Measurements from ENCODE around the gene MUC13. TPM values are rescaled to one million over a fixed set of nuclear protein-coding genes. Genes with fewer than 3 reads are reported as not detected.

Gene MUC13
- total and polyA plus RNA-seq, 9 of the 15 experiments (the other 6 are each of a cell fraction or from before 2014, with no cell fraction given): 0.09 TPM; not detected in 8

DNA sequence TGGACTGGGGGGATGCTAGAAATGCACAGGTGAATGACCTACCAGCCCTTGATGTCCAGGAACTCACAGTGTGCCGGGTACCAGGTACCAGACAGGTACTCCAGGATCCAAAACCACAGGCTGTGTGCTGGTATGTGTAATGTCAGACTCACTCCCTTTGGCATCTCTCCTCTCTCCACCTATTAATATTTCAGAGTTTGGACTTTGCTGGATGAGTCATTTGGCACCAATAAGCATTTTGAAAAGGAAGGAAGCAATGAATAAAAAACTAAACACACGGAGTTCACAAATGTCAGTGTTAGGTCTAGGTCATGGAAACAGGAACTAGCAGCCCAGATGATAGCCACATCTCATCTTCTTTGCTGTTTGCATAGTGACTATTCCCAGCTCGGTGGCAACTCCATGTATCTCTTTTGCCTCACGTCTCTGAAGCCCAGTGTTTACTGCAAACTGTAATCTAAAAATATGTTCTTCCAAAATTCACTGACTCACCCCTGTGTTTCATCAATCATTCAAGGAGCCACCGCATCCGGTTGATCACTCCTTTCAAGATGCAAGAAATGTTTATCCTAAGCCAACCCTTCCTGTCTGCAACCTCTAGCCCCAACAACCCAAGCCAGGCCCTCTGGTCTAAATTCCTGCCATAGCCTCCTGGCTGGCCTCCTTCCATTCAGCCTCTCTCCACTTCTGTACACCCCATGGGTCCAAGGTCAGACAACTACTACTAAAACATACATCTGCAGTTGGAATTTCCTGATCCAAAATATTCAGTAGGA is 55.8 kb downstream of the MUC13 start (continued):
- TF ChIP-seq, protein P1, sequence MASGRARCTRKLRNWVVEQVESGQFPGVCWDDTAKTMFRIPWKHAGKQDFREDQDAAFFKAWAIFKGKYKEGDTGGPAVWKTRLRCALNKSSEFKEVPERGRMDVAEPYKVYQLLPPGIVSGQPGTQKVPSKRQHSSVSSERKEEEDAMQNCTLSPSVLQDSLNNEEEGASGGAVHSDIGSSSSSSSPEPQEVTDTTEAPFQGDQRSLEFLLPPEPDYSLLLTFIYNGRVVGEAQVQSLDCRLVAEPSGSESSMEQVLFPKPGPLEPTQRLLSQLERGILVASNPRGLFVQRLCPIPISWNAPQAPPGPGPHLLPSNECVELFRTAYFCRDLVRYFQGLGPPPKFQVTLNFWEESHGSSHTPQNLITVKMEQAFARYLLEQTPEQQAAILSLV (tag; IDR thresholded peaks at IDR 0.05): no peak
- TF ChIP-seq BCOR (IDR thresholded peaks at IDR 0.05) (no peak), CHD1 (IDR thresholded peaks at IDR 0.05; ENCODE audit: low read length) (no peak), ZBTB8A (IDR thresholded peaks at IDR 0.05; ENCODE audit: partially characterized antibody) (no peak), TBP (optimal IDR thresholded peaks at IDR 0.05; ENCODE audit: low read depth, low read length) (no peak), ZNF263 (CRISPR knock-in tag; IDR thresholded peaks at IDR 0.05; ENCODE audit: borderline replicate concordance) (no peak), CAMTA2 (CRISPR knock-in tag; conservative IDR thresholded peaks at IDR 0.05) (no peak), ZNF316 (IDR thresholded peaks at IDR 0.05) (peak; percentile 78), RFX1 (IDR thresholded peaks at IDR 0.05) (peak; percentile 11; the same call in 1 of the 2 replicates), DACH1 (IDR thresholded peaks at IDR 0.05; ENCODE audit: partially characterized antibody) (no peak), MTA2 (IDR thresholded peaks at IDR 0.05; ENCODE audit: low read depth) (peak; percentile 22; the same call in 1 of the 2 replicates), NFE2L1 (tag; IDR thresholded peaks at IDR 0.05; ENCODE audit: borderline replicate concordance, low read depth) (no peak), EGR1 (conservative IDR thresholded peaks at IDR 0.05) (no peak), POLR3G (IDR thresholded peaks at IDR 0.05; ENCODE audit: extremely low read depth, insufficient read length, insufficient replicate concordance) (no peak), ZFP36 (IDR thresholded peaks at IDR 0.05; ENCODE audit: low read depth, low read length, partially characterized antibody) (peak; percentile 62)
- TF ChIP-seq, protein P2, sequence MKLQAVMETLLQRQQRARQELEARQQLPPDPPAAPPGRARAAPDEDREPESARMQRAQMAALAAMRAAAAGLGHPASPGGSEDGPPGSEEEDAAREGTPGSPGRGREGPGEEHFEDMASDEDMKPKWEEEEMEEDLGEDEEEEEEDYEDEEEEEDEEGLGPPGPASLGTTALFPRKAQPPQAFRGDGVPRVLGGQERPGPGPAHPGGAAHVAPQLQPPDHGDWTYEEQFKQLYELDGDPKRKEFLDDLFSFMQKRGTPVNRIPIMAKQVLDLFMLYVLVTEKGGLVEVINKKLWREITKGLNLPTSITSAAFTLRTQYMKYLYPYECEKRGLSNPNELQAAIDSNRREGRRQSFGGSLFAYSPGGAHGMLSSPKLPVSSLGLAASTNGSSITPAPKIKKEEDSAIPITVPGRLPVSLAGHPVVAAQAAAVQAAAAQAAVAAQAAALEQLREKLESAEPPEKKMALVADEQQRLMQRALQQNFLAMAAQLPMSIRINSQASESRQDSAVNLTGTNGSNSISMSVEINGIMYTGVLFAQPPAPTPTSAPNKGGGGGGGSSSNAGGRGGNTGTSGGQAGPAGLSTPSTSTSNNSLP (IDR thresholded peaks at IDR 0.05; ENCODE audit: borderline replicate concordance, low read depth, low read length): peak; percentile 55; the same call in 1 of the 2 replicates
- TF ChIP-seq, protein P3, sequence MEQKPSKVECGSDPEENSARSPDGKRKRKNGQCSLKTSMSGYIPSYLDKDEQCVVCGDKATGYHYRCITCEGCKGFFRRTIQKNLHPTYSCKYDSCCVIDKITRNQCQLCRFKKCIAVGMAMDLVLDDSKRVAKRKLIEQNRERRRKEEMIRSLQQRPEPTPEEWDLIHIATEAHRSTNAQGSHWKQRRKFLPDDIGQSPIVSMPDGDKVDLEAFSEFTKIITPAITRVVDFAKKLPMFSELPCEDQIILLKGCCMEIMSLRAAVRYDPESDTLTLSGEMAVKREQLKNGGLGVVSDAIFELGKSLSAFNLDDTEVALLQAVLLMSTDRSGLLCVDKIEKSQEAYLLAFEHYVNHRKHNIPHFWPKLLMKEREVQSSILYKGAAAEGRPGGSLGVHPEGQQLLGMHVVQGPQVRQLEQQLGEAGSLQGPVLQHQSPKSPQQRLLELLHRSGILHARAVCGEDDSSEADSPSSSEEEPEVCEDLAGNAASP (IDR thresholded peaks at IDR 0.05): no peak
- TF ChIP-seq, protein P4, sequence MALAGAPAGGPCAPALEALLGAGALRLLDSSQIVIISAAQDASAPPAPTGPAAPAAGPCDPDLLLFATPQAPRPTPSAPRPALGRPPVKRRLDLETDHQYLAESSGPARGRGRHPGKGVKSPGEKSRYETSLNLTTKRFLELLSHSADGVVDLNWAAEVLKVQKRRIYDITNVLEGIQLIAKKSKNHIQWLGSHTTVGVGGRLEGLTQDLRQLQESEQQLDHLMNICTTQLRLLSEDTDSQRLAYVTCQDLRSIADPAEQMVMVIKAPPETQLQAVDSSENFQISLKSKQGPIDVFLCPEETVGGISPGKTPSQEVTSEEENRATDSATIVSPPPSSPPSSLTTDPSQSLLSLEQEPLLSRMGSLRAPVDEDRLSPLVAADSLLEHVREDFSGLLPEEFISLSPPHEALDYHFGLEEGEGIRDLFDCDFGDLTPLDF (CRISPR knock-in tag; IDR thresholded peaks at IDR 0.05): no peak
- TF ChIP-seq, protein P5, sequence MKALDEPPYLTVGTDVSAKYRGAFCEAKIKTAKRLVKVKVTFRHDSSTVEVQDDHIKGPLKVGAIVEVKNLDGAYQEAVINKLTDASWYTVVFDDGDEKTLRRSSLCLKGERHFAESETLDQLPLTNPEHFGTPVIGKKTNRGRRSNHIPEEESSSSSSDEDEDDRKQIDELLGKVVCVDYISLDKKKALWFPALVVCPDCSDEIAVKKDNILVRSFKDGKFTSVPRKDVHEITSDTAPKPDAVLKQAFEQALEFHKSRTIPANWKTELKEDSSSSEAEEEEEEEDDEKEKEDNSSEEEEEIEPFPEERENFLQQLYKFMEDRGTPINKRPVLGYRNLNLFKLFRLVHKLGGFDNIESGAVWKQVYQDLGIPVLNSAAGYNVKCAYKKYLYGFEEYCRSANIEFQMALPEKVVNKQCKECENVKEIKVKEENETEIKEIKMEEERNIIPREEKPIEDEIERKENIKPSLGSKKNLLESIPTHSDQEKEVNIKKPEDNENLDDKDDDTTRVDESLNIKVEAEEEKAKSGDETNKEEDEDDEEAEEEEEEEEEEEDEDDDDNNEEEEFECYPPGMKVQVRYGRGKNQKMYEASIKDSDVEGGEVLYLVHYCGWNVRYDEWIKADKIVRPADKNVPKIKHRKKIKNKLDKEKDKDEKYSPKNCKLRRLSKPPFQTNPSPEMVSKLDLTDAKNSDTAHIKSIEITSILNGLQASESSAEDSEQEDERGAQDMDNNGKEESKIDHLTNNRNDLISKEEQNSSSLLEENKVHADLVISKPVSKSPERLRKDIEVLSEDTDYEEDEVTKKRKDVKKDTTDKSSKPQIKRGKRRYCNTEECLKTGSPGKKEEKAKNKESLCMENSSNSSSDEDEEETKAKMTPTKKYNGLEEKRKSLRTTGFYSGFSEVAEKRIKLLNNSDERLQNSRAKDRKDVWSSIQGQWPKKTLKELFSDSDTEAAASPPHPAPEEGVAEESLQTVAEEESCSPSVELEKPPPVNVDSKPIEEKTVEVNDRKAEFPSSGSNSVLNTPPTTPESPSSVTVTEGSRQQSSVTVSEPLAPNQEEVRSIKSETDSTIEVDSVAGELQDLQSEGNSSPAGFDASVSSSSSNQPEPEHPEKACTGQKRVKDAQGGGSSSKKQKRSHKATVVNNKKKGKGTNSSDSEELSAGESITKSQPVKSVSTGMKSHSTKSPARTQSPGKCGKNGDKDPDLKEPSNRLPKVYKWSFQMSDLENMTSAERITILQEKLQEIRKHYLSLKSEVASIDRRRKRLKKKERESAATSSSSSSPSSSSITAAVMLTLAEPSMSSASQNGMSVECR (CRISPR knock-in tag; IDR thresholded peaks at IDR 0.05): no peak

Measured in K562 (cell line).